ENCODE measurements around the gene ARRB2.

DNA sequence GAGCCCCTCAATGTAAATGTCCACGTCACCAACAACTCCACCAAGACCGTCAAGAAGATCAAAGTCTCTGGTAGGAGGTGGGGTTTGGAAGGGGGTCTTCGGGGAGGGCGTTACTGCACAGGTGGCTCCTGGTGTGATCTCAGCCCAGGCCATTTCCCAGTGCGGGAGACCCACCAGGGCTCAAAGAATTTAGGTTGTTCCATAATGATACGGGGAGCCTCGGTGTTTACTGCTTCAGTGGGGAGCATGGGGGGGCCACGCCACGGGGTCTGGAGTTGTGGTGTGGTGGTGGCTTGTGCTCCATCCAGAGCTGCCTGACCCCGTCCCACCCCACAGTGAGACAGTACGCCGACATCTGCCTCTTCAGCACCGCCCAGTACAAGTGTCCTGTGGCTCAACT, 7.8 kb downstream of the ARRB2 start:
- TF ChIP-seq, protein P1, sequence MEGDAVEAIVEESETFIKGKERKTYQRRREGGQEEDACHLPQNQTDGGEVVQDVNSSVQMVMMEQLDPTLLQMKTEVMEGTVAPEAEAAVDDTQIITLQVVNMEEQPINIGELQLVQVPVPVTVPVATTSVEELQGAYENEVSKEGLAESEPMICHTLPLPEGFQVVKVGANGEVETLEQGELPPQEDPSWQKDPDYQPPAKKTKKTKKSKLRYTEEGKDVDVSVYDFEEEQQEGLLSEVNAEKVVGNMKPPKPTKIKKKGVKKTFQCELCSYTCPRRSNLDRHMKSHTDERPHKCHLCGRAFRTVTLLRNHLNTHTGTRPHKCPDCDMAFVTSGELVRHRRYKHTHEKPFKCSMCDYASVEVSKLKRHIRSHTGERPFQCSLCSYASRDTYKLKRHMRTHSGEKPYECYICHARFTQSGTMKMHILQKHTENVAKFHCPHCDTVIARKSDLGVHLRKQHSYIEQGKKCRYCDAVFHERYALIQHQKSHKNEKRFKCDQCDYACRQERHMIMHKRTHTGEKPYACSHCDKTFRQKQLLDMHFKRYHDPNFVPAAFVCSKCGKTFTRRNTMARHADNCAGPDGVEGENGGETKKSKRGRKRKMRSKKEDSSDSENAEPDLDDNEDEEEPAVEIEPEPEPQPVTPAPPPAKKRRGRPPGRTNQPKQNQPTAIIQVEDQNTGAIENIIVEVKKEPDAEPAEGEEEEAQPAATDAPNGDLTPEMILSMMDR (IDR thresholded peaks at IDR 0.05; ENCODE audit: insufficient read depth, low read depth, low read length) = no peak
- TF ChIP-seq EZH2 (IDR thresholded peaks at IDR 0.05; ENCODE audit: insufficient read depth, low read length) = no peak
